HG03066 (cell line): ENCODE results near the gene DRC1.

Experiments used
- ATAC-seq: cut with Tn5 transposase; IDR thresholded peaks from one replicate; pipeline ENCODE4 v1.9.1; 2021; ENCODE audit warnings: low read depth; ENCODE audit not compliant: unreplicated experiment

The DRC1 gene

GRCh38 chr2:26442301-26442700, 40.6 kb downstream of the DRC1 start:
- ATAC-seq: no peak

- no peak for ATAC-seq
Measured at GRCh38 chr2:26442707-26443106, 41.0 kb downstream of the DRC1 start.

- ATAC-seq: no peak
Measured at GRCh38 chr2:26444236-26444635, 42.5 kb downstream of the DRC1 start.

GRCh38 chr2:26448651-26449050, 46.9 kb downstream of the DRC1 start:
- no peak for ATAC-seq

GRCh38 chr2:26449278-26450030, 47.7 kb downstream of the DRC1 start:
- ATAC-seq: no peak

GRCh38 chr2:26450031-26450635, 48.4 kb downstream of the DRC1 start:
- no peak for ATAC-seq

GRCh38 chr2:26451700-26452099, 50.0 kb downstream of the DRC1 start:
- ATAC-seq: no peak

GRCh38 chr2:26453421-26454329, 52.0 kb downstream of the DRC1 start:
- no peak for ATAC-seq

GRCh38 chr2:26454561-26455001, 52.9 kb downstream of the DRC1 start:
- no peak for ATAC-seq

- ATAC-seq: no peak
Measured at GRCh38 chr2:26455037-26455669, 53.4 kb downstream of the DRC1 start.

- ATAC-seq: no peak
Measured at GRCh38 chr2:26455670-26456439, 54.1 kb downstream of the DRC1 start.

GRCh38 chr2:26456440-26457250, 54.9 kb downstream of the DRC1 start:
- ATAC-seq: no peak

GRCh38 chr2:26457251-26457666, 55.5 kb downstream of the DRC1 start:
- ATAC-seq: no peak

- ATAC-seq: no peak
Measured at GRCh38 chr2:26457695-26458364, 56.1 kb downstream of the DRC1 start.

- ATAC-seq: no peak
Measured at GRCh38 chr2:26458365-26459042, 56.8 kb downstream of the DRC1 start.

- no peak for ATAC-seq
Measured at GRCh38 chr2:26459991-26460612, 58.4 kb downstream of the DRC1 start.

GRCh38 chr2:26460613-26461031, 58.9 kb downstream of the DRC1 start:
- no peak for ATAC-seq

GRCh38 chr2:26461601-26462023, 59.9 kb downstream of the DRC1 start:
- ATAC-seq: no peak
